GM19324 (cell line): Measurements from ENCODE around the gene QSOX1.

ENCODE experiments used
- ATAC-seq: cut with Tn5 transposase; IDR thresholded peaks from one replicate; pipeline ENCODE4 v1.9.1; 2021; ENCODE audit warnings: mild to moderate bottlenecking, moderate library complexity; ENCODE audit not compliant: unreplicated experiment, low FRiP score

Gene QSOX1

GRCh38 chr1:180231936-180232335, 77.3 kb downstream of the QSOX1 start:
- no peak for ATAC-seq

- ATAC-seq = no peak
Observed at GRCh38 chr1:180232521-180233043, 77.9 kb downstream of the QSOX1 start.

- ATAC-seq = no peak
Observed at GRCh38 chr1:180233191-180234011, 78.7 kb downstream of the QSOX1 start.

- ATAC-seq = no peak
Observed at GRCh38 chr1:180234369-180235076, 79.9 kb downstream of the QSOX1 start.

GRCh38 chr1:180235077-180235501, 80.4 kb downstream of the QSOX1 start:
- no peak for ATAC-seq

- no peak for ATAC-seq
Observed at GRCh38 chr1:180235502-180236239, 81.0 kb downstream of the QSOX1 start.

- no peak for ATAC-seq
Observed at GRCh38 chr1:180236698-180237509, 82.2 kb downstream of the QSOX1 start.

GRCh38 chr1:180237869-180238476, 83.3 kb downstream of the QSOX1 start:
- no peak for ATAC-seq

GRCh38 chr1:180238675-180239074, 84.0 kb downstream of the QSOX1 start:
- ATAC-seq = no peak

GRCh38 chr1:180239145-180240096, 84.8 kb downstream of the QSOX1 start:
- no peak for ATAC-seq

- ATAC-seq = no peak
Observed at GRCh38 chr1:180241716-180242544, 87.3 kb downstream of the QSOX1 start.

GRCh38 chr1:180243517-180244221, 89.0 kb downstream of the QSOX1 start:
- no peak for ATAC-seq

- no peak for ATAC-seq
Observed at GRCh38 chr1:180244840-180245239, 90.2 kb downstream of the QSOX1 start.

GRCh38 chr1:180246579-180246978, 91.9 kb downstream of the QSOX1 start:
- no peak for ATAC-seq

- no peak for ATAC-seq
Observed at GRCh38 chr1:180247061-180247460, 92.4 kb downstream of the QSOX1 start.

- no peak for ATAC-seq
Observed at GRCh38 chr1:180247580-180247979, 92.9 kb downstream of the QSOX1 start.

GRCh38 chr1:180248176-180248575, 93.5 kb downstream of the QSOX1 start:
- ATAC-seq = no peak
